ENCODE results near the gene FMNL3. TPM values are rescaled to one million over a fixed set of nuclear protein-coding genes. Genes with fewer than 3 reads are reported as not detected.

The FMNL3 gene
- total RNA-seq, 1 donor from 2014 or later: 35.1 TPM

DNA sequence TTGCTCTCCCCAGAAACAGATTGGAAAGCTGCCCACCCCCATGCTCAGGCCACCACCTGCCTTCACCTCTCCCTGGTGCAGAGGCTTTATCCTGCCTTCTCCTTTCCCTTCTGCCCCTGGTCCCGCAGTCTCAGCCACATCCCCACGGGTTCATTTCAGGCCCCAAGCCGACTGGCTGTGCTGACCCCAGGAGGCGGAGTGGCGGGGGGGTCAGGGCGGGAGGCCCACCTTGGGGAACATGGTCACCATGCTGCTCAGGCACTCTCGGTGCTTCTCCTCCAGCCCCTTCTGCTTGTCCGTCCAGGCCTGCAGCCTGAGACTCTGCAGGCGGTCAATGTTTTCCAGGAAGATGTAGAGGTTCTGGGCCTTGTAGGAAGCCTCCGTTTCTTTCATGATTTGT, 108.7 kb downstream of the FMNL3 start:
- no peak for DNase-seq (ENCODE audit: low read depth)
- H3K27me3 ChIP-seq (ENCODE audit: control insufficient read depth, insufficient read depth, low read length): no peaks in the 10 kb centered on the region
- H3K36me3 ChIP-seq (ENCODE audit: control insufficient read depth, insufficient read depth, low read length): no peaks in the 10 kb centered on the region
- H3K4me3 ChIP-seq (ENCODE audit: low read depth, low read length): no peak overlapping the region
- TF ChIP-seq, protein P1, sequence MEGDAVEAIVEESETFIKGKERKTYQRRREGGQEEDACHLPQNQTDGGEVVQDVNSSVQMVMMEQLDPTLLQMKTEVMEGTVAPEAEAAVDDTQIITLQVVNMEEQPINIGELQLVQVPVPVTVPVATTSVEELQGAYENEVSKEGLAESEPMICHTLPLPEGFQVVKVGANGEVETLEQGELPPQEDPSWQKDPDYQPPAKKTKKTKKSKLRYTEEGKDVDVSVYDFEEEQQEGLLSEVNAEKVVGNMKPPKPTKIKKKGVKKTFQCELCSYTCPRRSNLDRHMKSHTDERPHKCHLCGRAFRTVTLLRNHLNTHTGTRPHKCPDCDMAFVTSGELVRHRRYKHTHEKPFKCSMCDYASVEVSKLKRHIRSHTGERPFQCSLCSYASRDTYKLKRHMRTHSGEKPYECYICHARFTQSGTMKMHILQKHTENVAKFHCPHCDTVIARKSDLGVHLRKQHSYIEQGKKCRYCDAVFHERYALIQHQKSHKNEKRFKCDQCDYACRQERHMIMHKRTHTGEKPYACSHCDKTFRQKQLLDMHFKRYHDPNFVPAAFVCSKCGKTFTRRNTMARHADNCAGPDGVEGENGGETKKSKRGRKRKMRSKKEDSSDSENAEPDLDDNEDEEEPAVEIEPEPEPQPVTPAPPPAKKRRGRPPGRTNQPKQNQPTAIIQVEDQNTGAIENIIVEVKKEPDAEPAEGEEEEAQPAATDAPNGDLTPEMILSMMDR (IDR thresholded peaks at IDR 0.05; ENCODE audit: insufficient read depth, low read length, poor library complexity, severe bottlenecking): no peak

DNA sequence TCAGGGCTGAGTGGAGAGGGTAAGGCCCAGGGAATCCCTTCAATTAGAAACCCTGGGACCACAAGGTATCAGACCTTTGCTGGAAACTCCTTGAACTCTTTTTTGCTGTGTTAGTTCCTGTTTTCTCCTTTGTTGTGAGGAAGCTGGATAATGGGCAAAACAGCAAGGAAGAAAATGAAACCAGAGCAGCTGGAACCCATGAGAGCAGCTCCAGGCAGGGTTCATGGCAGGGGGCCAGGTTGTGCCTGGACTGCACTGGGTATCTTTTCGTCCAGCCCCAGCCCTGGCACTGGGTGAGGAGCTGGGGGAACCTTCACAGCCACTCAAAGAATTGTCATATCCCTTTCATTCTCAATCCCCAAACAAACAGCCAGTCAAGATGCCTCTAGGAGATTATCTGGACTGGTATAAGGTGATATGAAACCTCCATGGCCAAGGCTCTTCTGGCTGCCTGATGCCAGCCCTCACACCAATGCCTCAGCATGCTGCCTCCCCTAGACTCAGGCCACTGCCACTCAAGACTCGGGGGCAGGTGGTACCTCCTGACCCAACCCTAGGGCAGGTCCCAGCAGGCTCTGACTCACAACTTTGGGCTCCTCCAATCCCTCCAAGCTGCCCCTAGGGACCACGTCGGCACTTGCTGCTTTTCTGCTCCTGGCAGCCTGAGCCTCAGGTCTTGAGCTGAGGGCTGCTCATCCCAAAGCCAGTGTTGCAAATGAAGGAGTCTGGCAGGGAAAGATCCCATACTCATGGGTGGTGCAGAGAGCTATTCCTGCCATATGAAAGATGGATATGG, 118.3 kb downstream of the FMNL3 start:
- no peak for DNase-seq (ENCODE audit: low read depth)
- TF ChIP-seq, protein P1 (IDR thresholded peaks at IDR 0.05; ENCODE audit: insufficient read depth, low read length, poor library complexity, severe bottlenecking): no peak
- no peaks in the 10 kb centered on the region for H3K27me3 ChIP-seq (ENCODE audit: control insufficient read depth, insufficient read depth, low read length)
- H3K4me3 ChIP-seq (ENCODE audit: low read depth, low read length): no peak overlapping the region
- H3K36me3 ChIP-seq (ENCODE audit: control insufficient read depth, insufficient read depth, low read length): no peaks in the 10 kb centered on the region

DNA sequence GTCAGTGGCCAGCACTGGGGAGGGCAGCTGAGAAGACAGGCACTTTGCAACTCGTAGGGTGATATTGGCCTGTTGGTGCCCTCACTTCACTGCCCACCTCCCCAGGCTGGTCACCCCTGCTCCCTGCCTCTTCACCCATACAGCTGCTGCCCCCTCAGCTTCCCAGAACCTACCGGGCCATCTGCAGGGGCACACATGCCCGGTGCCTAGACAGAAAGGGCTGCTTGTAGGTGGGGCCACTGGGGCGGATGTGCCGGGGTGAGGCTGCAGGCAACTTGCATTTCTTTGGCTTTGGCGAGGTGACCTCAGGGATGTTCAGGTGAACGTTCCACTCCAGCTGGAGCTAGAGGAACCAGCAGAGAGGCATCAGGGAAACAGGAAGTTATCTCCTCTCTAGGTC, 118.9 kb downstream of the FMNL3 start:
- Histone ChIP-seq H3K4me3 (ENCODE audit: low read depth, low read length) (no peak overlapping the region), H3K36me3 (ENCODE audit: control insufficient read depth, insufficient read depth, low read length) (no peaks in the 10 kb centered on the region), H3K27me3 (ENCODE audit: control insufficient read depth, insufficient read depth, low read length) (no peaks in the 10 kb centered on the region)
- TF ChIP-seq, protein P1 (IDR thresholded peaks at IDR 0.05; ENCODE audit: insufficient read depth, low read length, poor library complexity, severe bottlenecking): no peak
- DNase-seq (ENCODE audit: low read depth): no peak

DNA sequence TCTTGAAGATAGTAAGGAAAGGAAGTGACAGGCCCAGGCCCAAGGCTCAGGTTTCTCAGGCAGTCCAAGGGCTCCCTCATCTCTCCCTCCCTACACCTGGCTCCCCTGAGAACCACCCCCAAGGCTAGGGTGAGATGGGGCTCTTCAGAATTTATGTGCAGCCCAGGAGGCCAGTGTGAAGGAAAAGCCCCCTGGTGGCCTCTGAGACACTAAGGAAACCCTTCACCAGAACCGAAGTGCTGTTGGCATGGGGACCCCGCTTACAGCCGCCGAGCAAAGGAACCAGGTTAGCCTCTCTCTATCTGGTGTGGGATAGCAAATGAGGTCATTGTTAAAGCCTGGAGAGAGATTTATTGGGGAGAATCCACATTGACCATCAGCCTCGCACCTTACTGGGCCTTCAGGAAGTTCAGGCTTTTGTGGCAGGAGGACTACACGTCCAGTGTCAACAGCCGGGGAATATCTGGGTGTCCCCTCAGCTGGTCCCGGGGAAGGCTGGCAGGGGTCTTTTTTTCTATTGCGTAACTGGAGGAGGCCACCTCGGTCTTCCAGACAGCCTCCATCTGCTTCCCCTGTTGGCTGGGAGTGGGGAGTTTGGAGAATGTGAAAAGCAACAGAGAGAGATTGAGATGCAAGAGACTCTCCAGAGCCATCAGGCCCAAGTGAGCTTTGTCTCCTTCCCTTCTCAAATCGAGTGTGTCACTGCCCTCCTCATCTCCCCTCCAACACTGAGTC, 119.9 kb downstream of the FMNL3 start:
- Histone ChIP-seq H3K36me3 (ENCODE audit: control insufficient read depth, insufficient read depth, low read length) (no peaks in the 10 kb centered on the region), H3K4me3 (ENCODE audit: low read depth, low read length) (no peak overlapping the region), H3K27me3 (ENCODE audit: control insufficient read depth, insufficient read depth, low read length) (no peaks in the 10 kb centered on the region)
- DNase-seq (ENCODE audit: low read depth): no peak
- TF ChIP-seq, protein P1 (IDR thresholded peaks at IDR 0.05; ENCODE audit: insufficient read depth, low read length, poor library complexity, severe bottlenecking): peak; percentile 9

Other genes starting within 250 kb of the FMNL3 start
- gene KCNH3, start 168.4 kb downstream of the FMNL3 start, total RNA-seq: 0.21 and 0.41 TPM in 2 replicates
- gene MCRS1, start 139.3 kb downstream of the FMNL3 start, total RNA-seq: 76.3 and 79.7 TPM in 2 replicates
- gene FAM186B, start 101.8 kb downstream of the FMNL3 start, total RNA-seq: 0.14 and 0.21 TPM in 2 replicates
- gene PRPF40B, start 83.8 kb downstream of the FMNL3 start, total RNA-seq: 15.3 and 16.3 TPM in 2 replicates
- 588 and 603 TPM in 2 replicates for gene TMBIM6, start 34.2 kb upstream of the FMNL3 start, total RNA-seq
- 24.1 and 27.6 TPM in 2 replicates for gene NCKAP5L, start 121.0 kb upstream of the FMNL3 start, total RNA-seq
- gene BCDIN3D, start 135.7 kb upstream of the FMNL3 start, total RNA-seq: 5.4 and 6.3 TPM in 2 replicates
- gene FAIM2, start 196.5 kb upstream of the FMNL3 start, total RNA-seq: not detected in 2 replicates
- gene AQP2, start 243.3 kb upstream of the FMNL3 start, total RNA-seq: not detected in 2 replicates

Data from kidney epithelial cell (primary cell).